ENCODE data around the gene ALG14. TPM values are rescaled to one million over a fixed set of nuclear protein-coding genes. Genes with fewer than 3 reads are reported as not detected.

Gene ALG14
- total and polyA plus RNA-seq, 2 donors (not counting 1 experiment from before 2014, with no cell fraction given), result 3.5 to 3.8 TPM

GRCh38 chr1:95061445-95062006, 11.2 kb downstream of the ALG14 start:
- no peaks in the 10 kb centered on the region for H3K79me2 ChIP-seq (ENCODE audit: control insufficient read depth, insufficient read depth, low read length)
- H3K27ac ChIP-seq (ENCODE audit: insufficient read depth, low read length), result no peak overlapping the region
- no peak for DNase-seq (ENCODE audit: low read depth in 2 of 2)
- no peak overlapping the region for H3K4me3 ChIP-seq (replicated peaks in 1 of 4; ENCODE audit: control extremely low read depth in 1 of 4, insufficient read depth in 1 of 4, low read depth in 3 of 4, low read length in 4 of 4)
- H3K4me2 ChIP-seq (ENCODE audit: extremely low read depth, insufficient read depth, low read length), result no peak overlapping the region
- H3K27me3 ChIP-seq (ENCODE audit: control insufficient read depth, insufficient read depth, low read length), result no peaks in the 10 kb centered on the region
- no peaks in the 10 kb centered on the region for H3K9me3 ChIP-seq (ENCODE audit: control insufficient read depth, insufficient read depth, low read depth, low read length)
- TF ChIP-seq EZH2 (IDR thresholded peaks at IDR 0.05; ENCODE audit: low read length, missing control alignments) (no peak), CTCF (conservative IDR thresholded peaks at IDR 0.05 in 1 of 2, IDR thresholded peaks at IDR 0.05 in 1 of 2; ENCODE audit: low read depth in 1 of 2, low read length in 2 of 2) (no peak)
- H2AFZ ChIP-seq (ENCODE audit: low read length), result no peak overlapping the region
- H3K9ac ChIP-seq (ENCODE audit: insufficient read depth, low read length), result no peak overlapping the region
- H4K20me1 ChIP-seq (ENCODE audit: control insufficient read depth, extremely low read depth, insufficient read depth, low read length), result no peaks in the 10 kb centered on the region
- peaks cover 1% of the 10 kb centered on the region for H3K36me3 ChIP-seq (ENCODE audit: control insufficient read depth, insufficient read depth, low read length)
- no peaks in the 10 kb centered on the region for H3K4me1 ChIP-seq (ENCODE audit: control insufficient read depth, extremely low read depth, insufficient read depth, low read length)

GRCh38 chr1:95058974-95059373, 13.8 kb downstream of the ALG14 start:
- H3K79me2 ChIP-seq (ENCODE audit: control insufficient read depth, insufficient read depth, low read length), result no peaks in the 10 kb centered on the region
- H3K4me3 ChIP-seq (replicated peaks in 1 of 4; ENCODE audit: control extremely low read depth in 1 of 4, insufficient read depth in 1 of 4, low read depth in 3 of 4, low read length in 4 of 4), result no peak overlapping the region
- H3K36me3 ChIP-seq (ENCODE audit: control insufficient read depth, insufficient read depth, low read length), result peaks cover 1% of the 10 kb centered on the region
- H2AFZ ChIP-seq (ENCODE audit: low read length), result no peak overlapping the region
- no peak overlapping the region for H3K9ac ChIP-seq (ENCODE audit: insufficient read depth, low read length)
- peak in 1 of 2 donors; percentile 16 for DNase-seq (ENCODE audit: low read depth in 2 of 2)
- no peak overlapping the region for H3K27ac ChIP-seq (ENCODE audit: insufficient read depth, low read length)
- H4K20me1 ChIP-seq (ENCODE audit: control insufficient read depth, extremely low read depth, insufficient read depth, low read length), result no peaks in the 10 kb centered on the region
- H3K9me3 ChIP-seq (ENCODE audit: control insufficient read depth, insufficient read depth, low read depth, low read length), result no peaks in the 10 kb centered on the region
- no peaks in the 10 kb centered on the region for H3K4me1 ChIP-seq (ENCODE audit: control insufficient read depth, extremely low read depth, insufficient read depth, low read length)
- TF ChIP-seq CTCF (conservative IDR thresholded peaks at IDR 0.05 in 1 of 2, IDR thresholded peaks at IDR 0.05 in 1 of 2; ENCODE audit: low read depth in 1 of 2, low read length in 2 of 2) (no peak), EZH2 (IDR thresholded peaks at IDR 0.05; ENCODE audit: low read length, missing control alignments) (no peak)
- no peak overlapping the region for H3K4me2 ChIP-seq (ENCODE audit: extremely low read depth, insufficient read depth, low read length)
- H3K27me3 ChIP-seq (ENCODE audit: control insufficient read depth, insufficient read depth, low read length), result no peaks in the 10 kb centered on the region

GRCh38 chr1:95057351-95057750, 15.4 kb downstream of the ALG14 start:
- Histone ChIP-seq H3K36me3 (ENCODE audit: control insufficient read depth, insufficient read depth, low read length) (peaks cover under 1% of the 10 kb centered on the region), H3K4me3 (replicated peaks in 1 of 4; ENCODE audit: control extremely low read depth in 1 of 4, insufficient read depth in 1 of 4, low read depth in 3 of 4, low read length in 4 of 4) (no peak overlapping the region), H3K4me2 (ENCODE audit: extremely low read depth, insufficient read depth, low read length) (no peak overlapping the region), H4K20me1 (ENCODE audit: control insufficient read depth, extremely low read depth, insufficient read depth, low read length) (no peaks in the 10 kb centered on the region), H3K27ac (ENCODE audit: insufficient read depth, low read length) (no peak overlapping the region), H3K9ac (ENCODE audit: insufficient read depth, low read length) (no peak overlapping the region), H3K27me3 (ENCODE audit: control insufficient read depth, insufficient read depth, low read length) (no peaks in the 10 kb centered on the region), H3K79me2 (ENCODE audit: control insufficient read depth, insufficient read depth, low read length) (no peaks in the 10 kb centered on the region), H3K9me3 (ENCODE audit: control insufficient read depth, insufficient read depth, low read depth, low read length) (no peaks in the 10 kb centered on the region), H3K4me1 (ENCODE audit: control insufficient read depth, extremely low read depth, insufficient read depth, low read length) (no peaks in the 10 kb centered on the region), H2AFZ (ENCODE audit: low read length) (no peak overlapping the region)
- TF ChIP-seq CTCF (conservative IDR thresholded peaks at IDR 0.05 in 1 of 2, IDR thresholded peaks at IDR 0.05 in 1 of 2; ENCODE audit: low read depth in 1 of 2, low read length in 2 of 2), result no peak
- TF ChIP-seq EZH2 (IDR thresholded peaks at IDR 0.05; ENCODE audit: low read length, missing control alignments), result no peak
- no peak for DNase-seq (ENCODE audit: low read depth in 2 of 2)
